Natural killer cell (primary cell): Measurements from ENCODE around the gene SIGLEC1. TPM values are rescaled to one million over a fixed set of nuclear protein-coding genes. Genes with fewer than 3 reads are reported as not detected.

Experiments used
- ATAC-seq, 3 donors: fragments of 150-1000 bp in 2 of 3; fragments of 200-7000 bp in 1 of 3; cut with Tn5 transposase; 1 replicate in 1 of 3; 2 replicates in 2 of 3; pipeline ENCODE4 v1.10.0; 2021; ENCODE audit warnings: mild to moderate bottlenecking in 2 of 3, moderate library complexity in 2 of 3
- DNase-seq, 2 donors: peaks; one replicate each; pipeline versions ENCODE4 v3.0.0 to v3.0.0-alpha.2; 2013 to 2021; ENCODE audit warnings: mixed read lengths in 1 of 2
- H3K27ac ChIP-seq: one replicate; pipeline ENCODE4 v1.5.1; 2013; ENCODE audit warnings: mild to moderate bottlenecking, low read length
- H3K27me3 ChIP-seq: one replicate; pipeline ENCODE4 v1.6.1; 2013; ENCODE audit warnings: low read length; ENCODE audit not compliant: control insufficient read depth, insufficient read depth
- H3K36me3 ChIP-seq: one replicate; pipeline ENCODE4 v1.6.1; 2013; ENCODE audit warnings: low read length; ENCODE audit not compliant: control insufficient read depth, insufficient read depth
- H3K4me1 ChIP-seq: one replicate; pipeline ENCODE4 v1.6.1; 2013; ENCODE audit warnings: low read length; ENCODE audit not compliant: control insufficient read depth, insufficient read depth
- H3K4me3 ChIP-seq: one replicate; pipeline ENCODE4 v1.5.1; 2013; ENCODE audit warnings: low read length
- H3K9me3 ChIP-seq: one replicate; pipeline ENCODE4 v1.6.1; 2013; ENCODE audit warnings: low read length; ENCODE audit not compliant: control insufficient read depth, insufficient read depth
- H3K27ac Mint-ChIP-seq, 2 donors: one replicate each; pipeline ENCODE4 v1.8.0; 2022; ENCODE audit warnings: mild to moderate bottlenecking in 2 of 2, mixed read lengths in 2 of 2, moderate library complexity in 1 of 2
- H3K27me3 Mint-ChIP-seq, 2 donors: one replicate each; pipeline ENCODE4 v1.8.0; 2022; ENCODE audit warnings: low read depth in 2 of 2, mixed read lengths in 2 of 2
- H3K36me3 Mint-ChIP-seq: one replicate; pipeline ENCODE4 v1.8.0; 2022; ENCODE audit warnings: mixed read lengths
- H3K4me1 Mint-ChIP-seq, 2 donors: one replicate each; pipeline ENCODE4 v1.8.0; 2022; ENCODE audit warnings: mixed read lengths in 2 of 2
- H3K4me3 Mint-ChIP-seq: one replicate; pipeline ENCODE4 v1.8.0; 2022; ENCODE audit warnings: mild to moderate bottlenecking, moderate library complexity, mixed read lengths
- H3K9me3 Mint-ChIP-seq, 2 donors: one replicate each; pipeline ENCODE4 v1.8.0; 2022; ENCODE audit warnings: mixed read lengths in 2 of 2
- CTCF ChIP-seq: fragments of 200-600 bp; IDR thresholded peaks from one replicate; pipeline ENCODE4 v1.8.0; 2022; ENCODE audit warnings: antibody characterized with exemption
- WGBS: methylation state at CpG from one replicate; pipeline ENCODE4 v1.1.7; 2013; ENCODE audit warnings: missing lambda C conversion rate; ENCODE audit not compliant: insufficient coverage; 5-methylcytosine and 5-hydroxymethylcytosine counted together
- intact Hi-C: fragments of 100-400 bp; cut with micrococcal nuclease; formaldehyde crosslinking; loops from one replicate; pipeline ENCODE4 v1.14.2; 2022
- total RNA-seq, 4 donors: library from RNA; stranded (reverse); fragments of 120-200 nt in 1 of 4; gene quantifications; one replicate each; pipeline versions ENCODE4 v1.2.3 to v1.2.4, GENCODE V29; 2013 to 2022

SIGLEC1 gene
- total RNA-seq, 3 donors from 2014 or later (not counting 1 experiment from before 2014, with no cell fraction given) = 0.09 to 0.36 (median 0.30) TPM

- no peak for TF ChIP-seq CTCF
- no peaks in the 10 kb centered on the region for H3K9me3 Mint-ChIP-seq
- intact Hi-C loops = no loop called here
- peaks cover 13% of the 10 kb centered on the region for H3K27me3 ChIP-seq
- no peaks in the 10 kb centered on the region for H3K36me3 Mint-ChIP-seq
- H3K9me3 ChIP-seq = no peaks in the 10 kb centered on the region
- H3K4me1 Mint-ChIP-seq = peaks cover 0 to 11% of the 10 kb centered on the region in 2 donors
- no peak overlapping the region for H3K27ac Mint-ChIP-seq
- no peak for ATAC-seq
- 71% methylated on average over 2 of the region's 2 CpGs for WGBS
- no peaks in the 10 kb centered on the region for H3K36me3 ChIP-seq
- peaks cover 13% of the 10 kb centered on the region for H3K4me1 ChIP-seq
- no peak overlapping the region for H3K27ac ChIP-seq
- no peak for DNase-seq
- H3K4me3 ChIP-seq = no peak overlapping the region
- no peak overlapping the region for H3K4me3 Mint-ChIP-seq
- H3K27me3 Mint-ChIP-seq = peaks cover 48 to 63% of the 10 kb centered on the region in 2 donors
Observed at GRCh38 chr20:3678198-3678597, 34.2 kb downstream of the SIGLEC1 start.

- Mint-ChIP-seq H3K9me3 (no peaks in the 10 kb centered on the region), H3K4me1 (peaks cover 0 to 11% of the 10 kb centered on the region in 2 donors), H3K27ac (no peak overlapping the region), H3K27me3 (peaks cover 50 to 60% of the 10 kb centered on the region in 2 donors), H3K36me3 (no peaks in the 10 kb centered on the region), H3K4me3 (no peak overlapping the region)
- Histone ChIP-seq H3K4me3 (no peak overlapping the region), H3K27me3 (peaks cover 13% of the 10 kb centered on the region), H3K36me3 (no peaks in the 10 kb centered on the region), H3K4me1 (peaks cover 15% of the 10 kb centered on the region), H3K27ac (no peak overlapping the region), H3K9me3 (no peaks in the 10 kb centered on the region)
- WGBS = 88% methylated on average over 8 of the region's 8 CpGs
- intact Hi-C loops = no loop called here
- DNase-seq (no peak), ATAC-seq (no peak)
- TF ChIP-seq CTCF = no peak
Observed at GRCh38 chr20:3677733-3678132, 34.7 kb downstream of the SIGLEC1 start.

- TF ChIP-seq CTCF = no peak
- H3K27me3 ChIP-seq = peaks cover 14% of the 10 kb centered on the region
- WGBS = 49% methylated on average over 13 of the region's 13 CpGs
Observed at GRCh38 chr20:3674995-3675900, 37.2 kb downstream of the SIGLEC1 start.

More at GRCh38 chr20:3674995-3675900, 37.2 kb downstream of the SIGLEC1 start:
- H3K4me1 Mint-ChIP-seq = peaks cover 0 to 8% of the 10 kb centered on the region in 2 donors
- no peak for ATAC-seq
- H3K27me3 Mint-ChIP-seq = peaks cover 54 to 68% of the 10 kb centered on the region in 2 donors
- DNase-seq = no peak
- H3K27ac ChIP-seq = no peak overlapping the region
- H3K4me3 ChIP-seq = no peak overlapping the region
- intact Hi-C loops = no loop called here
- no peak overlapping the region for H3K4me3 Mint-ChIP-seq
- peaks cover 23% of the 10 kb centered on the region for H3K4me1 ChIP-seq
- H3K36me3 Mint-ChIP-seq = no peaks in the 10 kb centered on the region
- no peaks in the 10 kb centered on the region for H3K36me3 ChIP-seq
- no peak overlapping the region for H3K27ac Mint-ChIP-seq
- no peaks in the 10 kb centered on the region for H3K9me3 Mint-ChIP-seq
- no peaks in the 10 kb centered on the region for H3K9me3 ChIP-seq
